Measurements from ENCODE around the gene GRK3.
"Not testable (repeated sequence)": the region's sequence is repeated elsewhere in the genome, so short reads cannot be mapped to it uniquely, and the experiment has no call there.

The GRK3 gene

DNA sequence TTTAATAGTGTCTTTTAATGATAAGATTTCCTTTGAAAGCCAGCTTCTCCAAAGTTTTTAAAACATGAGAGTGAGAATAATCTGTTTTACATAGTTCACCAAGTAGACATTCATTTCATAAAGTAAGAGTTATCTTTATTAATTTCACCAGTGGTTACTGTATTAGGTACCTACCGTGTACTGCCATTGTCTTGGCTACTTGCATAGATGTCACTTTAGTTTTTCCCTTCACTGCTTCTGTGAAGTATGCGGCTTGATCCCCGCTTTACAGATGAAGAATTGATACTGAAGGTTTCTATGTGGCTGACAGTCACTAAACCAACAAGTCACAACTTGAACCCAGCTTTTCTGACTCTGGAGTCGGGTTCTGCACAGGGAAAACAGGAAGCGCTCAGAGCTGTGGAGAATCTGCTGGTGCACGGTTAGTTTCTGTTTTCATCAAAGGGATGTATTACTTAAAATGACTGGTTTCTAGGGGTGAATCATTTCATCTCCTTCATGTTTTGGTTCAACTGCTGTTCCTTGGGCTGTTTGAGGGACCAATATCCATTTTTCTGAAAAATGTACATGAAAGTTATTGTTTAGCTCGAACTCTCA lies 138.2 kb downstream of the GRK3 start:
- no peak for DNase-seq

DNA sequence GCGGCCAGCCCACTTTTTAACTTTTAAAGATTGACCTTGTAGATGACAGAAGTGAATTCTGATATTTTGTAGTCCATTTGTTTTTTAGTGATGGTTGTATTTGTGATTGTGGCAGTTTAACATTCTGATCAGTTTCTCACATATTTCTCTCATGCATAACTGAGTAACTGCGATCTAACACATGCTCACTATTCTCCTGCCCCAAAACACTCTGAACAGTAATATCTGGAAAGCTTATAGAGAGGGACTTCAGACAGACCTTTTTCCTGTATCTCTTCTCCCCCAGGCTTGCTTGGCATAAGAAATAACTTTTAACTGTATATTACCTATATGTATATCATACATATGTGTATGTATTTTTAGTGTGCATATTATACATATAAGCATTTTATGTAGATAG lies 140.2 kb downstream of the GRK3 start:
- no peak for DNase-seq

DNA sequence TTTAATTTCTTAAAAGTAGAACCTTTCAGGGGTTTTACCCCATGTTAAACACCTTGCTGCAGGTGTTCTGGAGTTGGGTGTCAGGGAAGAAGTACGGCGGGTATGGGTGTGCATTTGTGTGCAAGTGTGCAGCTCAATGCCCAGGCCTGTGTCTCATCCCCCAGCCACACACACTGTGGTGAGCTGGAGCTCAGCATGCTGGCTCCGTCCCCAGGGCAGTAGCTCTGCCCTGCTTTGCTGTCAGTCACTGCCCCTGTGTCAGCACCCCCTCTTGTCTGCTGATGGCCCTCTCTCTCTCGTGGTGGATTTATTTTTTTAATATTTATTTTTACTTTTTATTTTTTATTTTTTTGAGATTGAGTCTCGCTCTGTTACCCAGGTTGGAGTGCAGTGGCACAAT lies 141.7 kb downstream of the GRK3 start:
- no peak for DNase-seq

DNA sequence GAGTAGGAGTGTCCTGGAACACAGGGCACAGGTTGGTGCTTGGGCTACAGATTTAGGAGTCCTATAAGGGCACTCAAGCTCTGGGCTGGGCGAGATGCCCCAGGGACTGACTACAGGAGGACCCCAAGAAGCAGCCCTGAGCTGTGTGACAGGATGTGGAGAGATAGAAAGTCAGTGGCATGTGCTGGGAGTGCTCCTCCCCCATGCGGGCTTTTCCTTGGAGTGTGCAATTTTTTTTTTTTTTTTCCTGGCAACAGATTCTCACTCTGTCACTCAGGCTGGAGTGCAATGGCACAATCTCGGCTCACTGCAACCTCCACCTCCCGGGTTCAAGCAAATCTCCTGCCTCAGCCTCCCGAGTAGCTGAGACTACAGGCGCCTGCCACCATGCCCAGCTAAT lies 144.0 kb downstream of the GRK3 start:
- DNase-seq: not testable (repeated sequence)

DNA sequence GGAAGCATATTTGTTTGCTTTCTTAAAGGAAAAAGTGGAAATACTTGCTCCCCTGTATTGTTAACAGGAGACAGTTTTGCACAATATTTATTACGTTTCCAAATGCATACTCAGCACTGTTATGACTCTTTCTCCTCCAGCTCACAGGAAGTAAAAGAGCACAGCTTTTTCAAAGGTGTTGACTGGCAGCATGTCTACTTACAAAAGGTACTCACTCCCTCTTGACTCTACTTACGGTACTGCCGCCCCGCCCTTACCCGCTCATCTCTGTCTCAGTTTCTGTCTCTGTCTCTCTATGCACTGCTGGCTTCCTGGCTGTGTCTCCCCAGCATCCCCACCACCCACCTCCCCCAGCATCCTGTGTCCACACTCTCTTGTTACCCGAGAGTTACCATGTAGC lies 145.3 kb downstream of the GRK3 start:
- no peak for DNase-seq

GRCh38 chr22:25710501-25710900 lies 146.0 kb downstream of the GRK3 start:
- DNase-seq: no peak

- no peak for DNase-seq
Measured at GRCh38 chr22:25711491-25711890, 147.0 kb downstream of the GRK3 start.

DNA sequence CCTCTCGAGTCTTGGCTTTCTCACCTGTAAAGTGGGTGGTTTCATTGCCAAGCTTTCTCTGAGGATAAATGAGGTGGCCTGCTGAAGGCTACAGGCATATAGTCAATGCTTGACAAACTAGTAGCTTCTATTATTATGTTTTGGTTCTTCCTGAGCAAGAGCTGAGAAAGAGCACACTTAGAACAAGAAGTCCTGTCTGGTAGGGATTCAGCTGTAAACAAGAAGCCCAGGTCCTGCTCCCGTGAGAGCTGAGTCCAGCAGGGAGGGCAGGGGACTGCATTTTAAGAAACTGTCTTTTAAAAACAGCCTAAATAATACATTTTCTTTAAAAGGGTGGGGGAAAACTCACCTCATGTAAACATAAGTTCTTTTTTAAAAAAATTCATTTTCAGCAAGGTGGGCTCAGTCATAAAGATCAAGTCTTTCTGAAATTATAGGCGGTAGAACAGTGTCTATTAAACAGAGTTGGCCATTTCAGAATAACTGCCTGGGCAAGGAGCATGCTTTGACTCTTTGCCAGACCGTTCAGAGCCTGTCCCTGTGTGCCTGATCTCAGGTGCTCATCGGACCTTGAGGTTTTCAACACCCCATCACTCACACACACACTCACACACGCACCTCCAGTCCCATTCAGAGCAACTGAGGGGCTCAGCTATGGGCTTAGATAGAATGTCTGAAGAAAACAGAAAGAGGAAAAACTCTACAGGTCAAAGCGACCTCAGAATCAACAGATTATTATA lies 148.4 kb downstream of the GRK3 start:
- no peak for DNase-seq

GRCh38 chr22:25714070-25714469 lies 149.6 kb downstream of the GRK3 start:
- no peak for DNase-seq

- no peak for DNase-seq
Measured at GRCh38 chr22:25714739-25715138, 150.3 kb downstream of the GRK3 start.

DNA sequence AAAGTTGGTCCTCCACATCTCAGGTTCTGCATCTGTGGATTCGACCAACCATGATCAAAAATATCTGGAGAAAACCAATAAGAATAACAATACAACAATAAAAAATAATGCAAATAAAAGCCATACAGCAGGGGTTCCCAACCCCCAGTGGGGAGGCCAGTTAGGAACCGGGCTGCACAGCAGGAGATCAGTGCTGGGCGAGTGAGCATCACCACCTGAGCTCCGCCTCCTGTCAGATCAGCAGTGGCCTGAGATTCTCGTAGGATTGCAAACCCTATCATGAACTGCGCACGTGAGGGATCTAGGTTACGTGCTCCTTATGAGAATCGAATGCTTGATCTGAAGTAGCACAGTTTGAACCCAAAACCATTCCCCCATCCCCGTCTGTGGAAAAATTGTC lies 152.2 kb downstream of the GRK3 start:
- DNase-seq: no peak

DNA sequence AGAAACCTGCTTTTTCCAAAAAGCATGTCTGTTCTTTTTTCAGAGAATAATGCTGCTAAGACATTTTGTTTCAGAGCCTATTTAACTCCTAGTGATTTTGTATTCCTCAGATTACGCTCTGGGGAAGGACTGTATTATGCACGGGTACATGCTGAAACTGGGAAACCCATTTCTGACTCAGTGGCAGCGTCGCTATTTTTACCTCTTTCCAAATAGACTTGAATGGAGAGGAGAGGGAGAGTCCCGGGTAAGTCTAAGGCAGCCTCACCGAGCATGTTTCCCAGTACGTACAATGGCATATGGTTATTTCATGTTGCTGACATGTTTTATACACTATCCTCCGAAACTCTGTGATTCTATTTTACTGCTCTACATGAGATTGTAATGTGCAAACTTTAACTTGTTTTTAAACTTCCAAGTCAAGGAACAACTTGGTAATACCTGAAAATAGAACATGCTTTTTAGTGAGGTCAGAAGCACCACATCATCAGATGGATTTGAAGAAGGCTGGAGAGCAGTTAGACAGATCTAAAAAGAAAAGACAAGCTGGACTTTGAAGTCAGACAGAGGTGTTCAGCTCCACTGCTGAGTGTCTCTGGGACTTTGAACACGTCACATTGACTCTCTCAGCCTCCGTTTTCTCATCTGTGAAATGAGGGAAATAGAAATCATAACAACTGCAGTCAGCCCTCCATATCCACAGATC lies 153.8 kb downstream of the GRK3 start:
- DNase-seq: no peak

- no peak for DNase-seq
Measured at GRCh38 chr22:25722223-25722622, 157.7 kb downstream of the GRK3 start.

DNA sequence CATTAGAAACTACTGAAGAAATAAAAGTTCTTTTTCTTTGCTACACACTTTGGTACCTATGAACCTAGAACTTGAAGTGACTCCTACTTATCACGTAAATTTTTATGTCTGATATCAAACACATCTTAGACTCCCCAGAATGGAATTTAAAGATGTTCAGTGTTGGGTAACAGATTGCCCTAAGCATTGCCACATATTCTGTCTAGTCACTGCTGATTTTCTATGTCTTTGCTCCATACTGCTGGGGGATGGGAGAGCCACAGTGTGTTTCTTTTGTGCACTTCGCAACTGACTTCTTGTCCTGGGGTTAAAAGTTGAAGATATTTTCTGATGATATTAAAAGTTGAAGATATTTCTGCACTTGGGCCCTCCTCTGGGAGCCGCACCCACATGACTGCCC lies 158.2 kb downstream of the GRK3 start:
- no peak for DNase-seq

GRCh38 chr22:25726241-25726640 lies 161.8 kb downstream of the GRK3 start:
- DNase-seq: no peak

DNA sequence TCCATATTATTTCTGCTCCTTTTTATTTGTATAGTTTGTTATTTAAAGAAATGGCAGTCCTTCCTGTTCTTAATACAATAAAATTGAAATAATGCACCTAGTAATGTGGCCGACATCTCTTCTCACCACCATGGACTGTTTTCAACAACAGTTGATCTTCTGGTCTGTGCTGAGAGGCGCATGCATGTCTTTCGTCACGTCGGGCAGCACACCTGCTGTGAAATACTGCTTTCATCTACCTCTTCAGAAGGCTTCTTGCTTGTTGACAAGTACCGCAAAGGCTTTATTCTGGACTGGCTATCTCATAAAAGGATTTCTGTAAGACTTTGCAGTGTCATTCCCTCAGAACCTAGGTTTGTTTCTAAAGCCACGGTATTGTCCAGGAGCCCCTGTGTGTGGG lies 163.6 kb downstream of the GRK3 start:
- DNase-seq: no peak

DNA sequence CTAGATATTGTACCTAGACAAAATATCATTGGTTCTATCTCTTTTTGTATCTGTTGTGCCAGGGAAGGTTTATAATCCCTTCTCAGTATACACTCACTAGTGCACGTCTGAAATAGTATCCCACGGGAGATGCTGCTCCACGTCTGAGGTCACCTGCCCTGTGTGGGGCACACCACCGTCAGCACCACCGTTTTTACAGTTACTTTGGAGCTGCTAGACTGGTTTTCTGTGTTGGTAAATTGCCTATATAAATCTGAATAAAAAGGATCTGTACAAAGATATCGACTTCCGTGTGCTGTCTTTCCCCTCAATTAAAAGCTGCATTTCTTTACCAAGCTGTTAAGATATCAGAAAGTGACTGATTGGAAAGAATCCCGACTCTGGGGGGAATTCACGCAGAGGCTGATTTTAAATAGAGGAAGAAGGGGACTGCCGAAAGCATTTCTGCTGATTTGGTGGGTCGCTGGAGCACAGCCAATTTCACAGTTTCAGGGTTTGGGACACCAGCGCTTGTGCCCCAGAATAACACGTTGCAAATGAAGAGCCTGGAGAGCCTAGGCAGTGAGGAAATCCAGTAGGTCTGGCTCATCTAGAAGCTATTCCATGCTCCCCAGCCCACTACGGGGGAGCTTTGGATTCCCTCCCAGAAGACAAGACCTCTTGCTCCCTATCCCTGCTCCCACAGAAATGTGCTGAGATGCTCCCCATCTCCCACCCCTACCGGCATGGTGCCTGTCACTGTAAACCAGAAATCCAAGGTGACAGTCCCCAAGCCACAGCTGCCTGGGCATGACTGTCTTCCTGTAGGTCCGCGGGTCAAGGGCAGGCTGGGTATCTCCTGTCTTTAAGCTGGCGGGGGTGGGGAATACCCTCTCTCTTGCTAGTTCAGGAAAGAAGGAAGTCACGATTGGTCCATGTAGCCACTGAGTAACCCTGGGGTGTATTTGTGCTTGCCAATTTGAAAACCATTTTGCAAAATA lies 164.8 kb downstream of the GRK3 start:
- DNase-seq: no peak

- DNase-seq: no peak
Measured at GRCh38 chr22:25735650-25736049, 171.2 kb downstream of the GRK3 start.

DNA sequence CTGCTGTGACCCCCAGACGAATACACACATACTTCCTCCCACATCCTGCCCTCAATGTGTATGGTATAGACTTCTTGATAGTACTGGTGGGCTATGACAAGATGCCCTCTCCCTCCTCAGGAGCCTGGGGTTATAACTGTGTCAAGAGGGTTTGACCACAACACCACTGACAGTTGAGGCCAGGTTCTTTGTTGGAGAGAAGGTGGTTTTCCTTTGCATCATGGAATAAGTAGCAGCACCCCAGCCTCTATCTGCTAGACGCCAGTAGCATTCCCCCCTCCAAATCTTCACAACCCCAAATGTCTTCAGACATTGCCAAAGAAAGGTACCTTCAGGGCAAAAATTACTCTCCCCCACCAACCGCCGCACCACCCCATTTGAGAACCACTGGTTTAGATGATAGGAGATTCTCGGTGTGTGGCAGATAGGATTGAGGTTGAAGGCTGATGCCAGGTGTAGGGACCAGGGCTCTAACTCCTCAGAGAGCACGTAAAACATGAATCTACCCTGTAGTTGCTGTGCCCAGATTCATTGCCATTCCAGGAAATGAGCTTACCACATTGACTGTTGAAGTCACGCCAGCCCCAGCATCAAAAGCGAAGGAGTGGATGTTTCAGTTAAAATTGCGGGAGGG lies 172.0 kb downstream of the GRK3 start:
- DNase-seq: no peak

DNA sequence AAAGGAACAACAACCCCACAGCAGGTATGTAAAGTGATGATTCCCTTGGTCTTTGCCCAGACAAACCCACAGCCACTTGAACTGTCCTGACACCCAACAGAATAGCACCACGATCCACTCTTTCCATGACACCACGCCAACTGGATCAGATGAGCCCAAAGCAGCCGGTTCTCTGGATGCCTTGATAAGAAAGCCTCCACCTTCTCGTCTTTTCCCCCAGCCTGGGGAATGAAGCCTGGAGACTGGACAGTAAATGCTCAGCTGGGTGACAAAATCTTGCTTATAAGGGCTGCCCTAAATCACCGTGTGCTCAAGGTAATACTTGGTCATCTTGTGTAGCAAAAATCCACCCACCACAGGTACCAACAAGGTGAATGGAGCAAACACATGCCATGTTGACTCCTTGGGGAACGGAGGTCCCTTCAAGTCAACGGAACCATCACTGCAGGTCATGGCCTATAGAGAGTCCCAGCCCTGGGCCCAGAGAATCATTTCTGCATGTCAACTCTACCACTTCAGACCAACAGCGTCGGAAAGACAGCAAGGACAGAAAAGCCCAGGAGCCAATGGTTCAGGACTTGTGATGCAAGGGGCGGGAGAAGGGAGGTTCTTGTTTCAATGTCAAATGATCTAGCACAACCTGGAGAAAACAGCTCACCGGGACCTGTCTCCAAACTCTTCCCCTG lies 175.3 kb downstream of the GRK3 start:
- DNase-seq: no peak

- DNase-seq: no peak
Measured at GRCh38 chr22:25741692-25742626, 177.5 kb downstream of the GRK3 start, which contains the start of gene MYO18B. Gene MYO18B, plus strand, starts transcription at chr22:25742188. Its CDS starts 18,905 bp downstream, at chr22:25761093.
